ENCODE data around the gene SALL3.

Gene SALL3

GRCh38 chr18:78965917-78966792 lies 13.5 kb upstream of the SALL3 start:
- no peak for DNase-seq (ENCODE audit: low spot score)

GRCh38 chr18:78966793-78967106 lies 12.9 kb upstream of the SALL3 start:
- no peak for DNase-seq (ENCODE audit: low spot score)

- DNase-seq (ENCODE audit: low spot score): no peak
These were observed 11.9 kb upstream of the SALL3 start for GRCh38 chr18:78967692-78968091.

GRCh38 chr18:78969574-78970315 lies 9.9 kb upstream of the SALL3 start:
- no peak for DNase-seq (ENCODE audit: low spot score)

- DNase-seq (ENCODE audit: low spot score): no peak
These were observed 8.8 kb upstream of the SALL3 start for GRCh38 chr18:78970774-78971333.

- no peak for DNase-seq (ENCODE audit: low spot score)
These were observed 7.9 kb upstream of the SALL3 start for GRCh38 chr18:78971511-78972245.

- no peak for DNase-seq (ENCODE audit: low spot score)
These were observed 7.2 kb upstream of the SALL3 start for GRCh38 chr18:78972385-78972918.

GRCh38 chr18:78972930-78973331 lies 6.7 kb upstream of the SALL3 start:
- DNase-seq (ENCODE audit: low spot score): no peak

GRCh38 chr18:78973357-78974083 lies 6.1 kb upstream of the SALL3 start:
- DNase-seq (ENCODE audit: low spot score): no peak

GRCh38 chr18:78974115-78974761 lies 5.4 kb upstream of the SALL3 start:
- DNase-seq (ENCODE audit: low spot score): no peak

GRCh38 chr18:78975292-78975691 lies 4.3 kb upstream of the SALL3 start:
- no peak for DNase-seq (ENCODE audit: low spot score)

GRCh38 chr18:78975699-78976335 lies 3.8 kb upstream of the SALL3 start:
- no peak for DNase-seq (ENCODE audit: low spot score)

GRCh38 chr18:78976765-78977636 lies 2.6 kb upstream of the SALL3 start:
- no peak for DNase-seq (ENCODE audit: low spot score)

GRCh38 chr18:78977637-78978348 lies 1.8 kb upstream of the SALL3 start:
- DNase-seq (ENCODE audit: low spot score): no peak

- DNase-seq (ENCODE audit: low spot score): no peak
These were observed 1.1 kb upstream of the SALL3 start for GRCh38 chr18:78978349-78979055.

- no peak for DNase-seq (ENCODE audit: low spot score)
These were observed 425 bp upstream of the SALL3 start for GRCh38 chr18:78979056-78979729.

- DNase-seq (ENCODE audit: low spot score): no peak
These were observed 707 bp downstream of the SALL3 start for GRCh38 chr18:78980279-78980771.

Data from hepatic stellate cell (primary cell).